Measurements from ENCODE around the gene BHLHA9. TPM values are rescaled to one million over a fixed set of nuclear protein-coding genes. Genes with fewer than 3 reads are reported as not detected.

BHLHA9 gene
- total and polyA plus RNA-seq, 2 experiments from 2014 or later, result not detected

DNA sequence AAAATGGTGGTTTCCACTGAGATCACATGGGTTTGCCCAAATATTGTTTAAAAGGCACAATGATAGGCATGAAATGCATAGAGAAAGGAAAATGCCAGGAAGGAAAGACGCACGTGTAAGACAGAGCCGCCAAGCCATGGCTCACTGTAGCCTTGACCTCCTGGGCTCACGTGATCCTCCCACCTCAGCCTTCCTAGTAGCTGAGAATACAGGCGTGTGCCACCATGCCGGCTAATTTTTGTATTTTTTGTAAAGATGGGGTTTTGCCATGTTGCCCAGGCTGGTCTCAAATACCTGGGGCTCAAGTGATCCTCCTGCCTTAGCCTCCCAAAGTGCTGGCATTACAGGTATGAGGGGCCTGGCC is 4.0 kb downstream of the BHLHA9 start:
- Histone ChIP-seq H2AFZ (no peak overlapping the region), H3K9me3 (ENCODE audit: low read depth) (no peaks in the 10 kb centered on the region), H3K4me3 (no peak overlapping the region), H3K9me2 (replicated peaks; ENCODE audit: insufficient read depth) (no peaks in the 10 kb centered on the region), H3K27me3 (no peaks in the 10 kb centered on the region), H3K36me3 (replicated peaks; ENCODE audit: insufficient read depth, low read depth) (no peaks in the 10 kb centered on the region), H3K79me2 (no peaks in the 10 kb centered on the region), H4K20me1 (ENCODE audit: insufficient read depth, poor library complexity, severe bottlenecking) (no peaks in the 10 kb centered on the region), H3K4me1 (ENCODE audit: insufficient read depth) (no peaks in the 10 kb centered on the region), H3K27ac (no peak overlapping the region), H3K4me2 (no peak overlapping the region)
- 91% methylated on average over 6 of the region's 6 CpGs for WGBS (ENCODE audit: low lambda C conversion rate, missing lambda C conversion rate)
- TF ChIP-seq EZH2phosphoT487 (IDR thresholded peaks at IDR 0.05; ENCODE audit: low read depth, severe bottlenecking, unreplicated experiment), result no peak
- no peak for TF ChIP-seq CTCF (IDR thresholded peaks at IDR 0.05; ENCODE audit: poor library complexity)
- no peak for TF ChIP-seq EZH2 (IDR thresholded peaks at IDR 0.05; ENCODE audit: borderline replicate concordance)
- no peak for DNase-seq (ENCODE audit: low spot score)

DNA sequence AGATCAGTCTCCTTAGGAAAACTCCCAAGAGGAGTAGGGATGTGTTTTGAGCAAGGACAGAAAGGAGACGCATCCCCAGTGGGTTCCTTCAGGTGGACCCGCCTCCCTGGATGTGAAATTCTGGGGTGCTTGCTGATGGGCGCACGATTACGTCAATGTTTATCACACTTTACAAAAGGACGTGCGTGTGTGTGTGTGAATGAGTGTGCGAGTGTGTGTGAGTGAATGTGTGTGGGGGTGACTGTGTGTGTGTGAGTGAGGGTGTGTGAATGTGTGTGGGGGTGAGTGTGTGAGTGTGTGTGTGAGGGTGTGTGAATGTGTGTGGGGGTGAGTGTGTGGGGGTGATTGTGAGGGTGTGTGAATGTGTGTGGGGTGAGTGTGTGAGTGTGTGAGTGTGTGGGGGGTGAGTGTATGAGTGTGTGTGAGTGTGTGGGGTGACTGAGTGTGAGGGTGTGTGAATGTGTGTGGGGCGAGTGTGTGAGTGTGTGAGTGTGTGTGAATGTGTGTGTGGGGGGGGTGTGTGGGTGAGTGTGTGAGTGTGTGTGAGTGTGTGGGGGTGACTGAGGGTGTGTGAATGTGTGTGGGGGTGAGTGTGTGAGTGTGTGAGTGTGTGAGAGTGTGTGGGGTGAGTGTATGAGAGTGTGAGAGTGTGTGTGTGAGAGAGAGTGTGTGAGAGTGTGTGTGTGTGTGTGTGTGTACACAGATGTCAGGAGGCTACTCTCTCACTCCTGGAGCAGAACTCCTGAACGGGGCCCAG is 5.1 kb downstream of the BHLHA9 start:
- H3K4me2 ChIP-seq, result no peak overlapping the region
- H3K27me3 ChIP-seq, result no peaks in the 10 kb centered on the region
- H2AFZ ChIP-seq, result no peak overlapping the region
- H3K79me2 ChIP-seq, result no peaks in the 10 kb centered on the region
- H3K36me3 ChIP-seq (replicated peaks; ENCODE audit: insufficient read depth, low read depth), result no peaks in the 10 kb centered on the region
- H3K9me2 ChIP-seq (replicated peaks; ENCODE audit: insufficient read depth), result no peaks in the 10 kb centered on the region
- H3K4me3 ChIP-seq, result no peak overlapping the region
- DNase-seq (ENCODE audit: low spot score), result no peak
- no peak for TF ChIP-seq EZH2phosphoT487 (IDR thresholded peaks at IDR 0.05; ENCODE audit: low read depth, severe bottlenecking, unreplicated experiment)
- no peak for TF ChIP-seq CTCF (IDR thresholded peaks at IDR 0.05; ENCODE audit: poor library complexity)
- no peak for TF ChIP-seq EZH2 (IDR thresholded peaks at IDR 0.05; ENCODE audit: borderline replicate concordance)
- H3K9me3 ChIP-seq (ENCODE audit: low read depth), result no peaks in the 10 kb centered on the region
- no peaks in the 10 kb centered on the region for H3K4me1 ChIP-seq (ENCODE audit: insufficient read depth)
- H4K20me1 ChIP-seq (ENCODE audit: insufficient read depth, poor library complexity, severe bottlenecking), result no peaks in the 10 kb centered on the region
- 86% methylated on average over 9 of the region's 10 CpGs for WGBS (ENCODE audit: low lambda C conversion rate, missing lambda C conversion rate)
- no peak overlapping the region for H3K27ac ChIP-seq

DNA sequence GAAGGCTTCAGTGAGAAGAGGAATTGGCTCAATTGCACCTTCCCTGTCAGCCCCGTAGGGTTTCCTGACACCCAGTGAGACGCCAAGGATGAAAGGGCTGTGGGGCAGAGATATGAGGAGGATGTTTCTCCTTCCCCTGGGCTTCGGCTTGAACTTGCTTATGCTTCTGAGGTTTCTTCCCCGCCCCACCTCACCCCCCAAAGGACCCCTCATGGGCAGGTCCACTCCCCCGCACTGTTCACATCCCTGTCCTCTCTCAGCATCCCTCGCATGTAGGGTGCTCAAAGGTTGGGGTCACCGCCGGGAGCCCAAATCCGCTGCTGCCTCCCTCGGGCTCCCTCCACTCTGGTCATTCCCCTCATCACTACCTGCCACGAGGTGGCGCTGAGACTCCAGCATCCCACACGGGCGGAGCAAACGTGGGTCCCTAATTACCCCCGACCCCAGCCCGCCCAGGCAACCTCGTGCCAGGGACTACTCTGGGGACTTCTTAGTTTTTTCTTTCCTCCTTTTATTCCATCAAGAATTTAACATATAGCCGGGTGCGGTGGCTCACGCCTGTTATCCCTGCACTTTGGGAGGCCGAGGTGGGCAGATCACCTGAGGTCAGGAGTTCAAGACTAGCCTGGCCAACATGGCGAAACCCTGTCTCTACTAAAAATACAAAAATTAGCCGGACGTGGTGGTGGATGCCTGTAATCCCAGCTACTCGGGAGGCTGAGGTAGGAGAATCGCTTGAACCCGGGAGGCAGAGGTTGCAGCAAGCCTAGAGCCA is 5.9 kb downstream of the BHLHA9 start:
- Histone ChIP-seq H3K4me2 (peak overlapping the region; percentile 37), H3K9me3 (ENCODE audit: low read depth) (no peaks in the 10 kb centered on the region), H4K20me1 (ENCODE audit: insufficient read depth, poor library complexity, severe bottlenecking) (no peaks in the 10 kb centered on the region), H2AFZ (no peak overlapping the region), H3K79me2 (no peaks in the 10 kb centered on the region), H3K27ac (no peak overlapping the region), H3K36me3 (replicated peaks; ENCODE audit: insufficient read depth, low read depth) (no peaks in the 10 kb centered on the region), H3K9me2 (replicated peaks; ENCODE audit: insufficient read depth) (no peaks in the 10 kb centered on the region), H3K4me3 (no peak overlapping the region), H3K27me3 (no peaks in the 10 kb centered on the region), H3K4me1 (ENCODE audit: insufficient read depth) (no peaks in the 10 kb centered on the region)
- peak; percentile 79 for TF ChIP-seq CTCF (IDR thresholded peaks at IDR 0.05; ENCODE audit: poor library complexity)
- no peak for TF ChIP-seq EZH2phosphoT487 (IDR thresholded peaks at IDR 0.05; ENCODE audit: low read depth, severe bottlenecking, unreplicated experiment)
- WGBS (ENCODE audit: low lambda C conversion rate, missing lambda C conversion rate), result 34% methylated on average over 26 of the region's 28 CpGs
- DNase-seq (ENCODE audit: low spot score), result peak; percentile 69
